WTC11 (cell line): ENCODE results near the gene KRT79. TPM values are rescaled to one million over a fixed set of nuclear protein-coding genes. Genes with fewer than 3 reads are reported as not detected.

Experiments used
- ATAC-seq: fragments of 200-7000 bp; cut with Tn5 transposase; 2 replicates; pipeline ENCODE4 v1.10.0; 2021; ENCODE audit warnings: mild to moderate bottlenecking, moderate library complexity
- CTCF ChIA-PET: fragments of 300-600 bp; sonication (Branson Sonifier 250); formaldehyde crosslinking; loops from one replicate; lab custom pipeline; 2021; ENCODE audit warnings: antibody characterized with exemption; lab: Charles Lee
- POLR2A ChIA-PET: fragments of 350-600 bp; sonication (Branson Sonifier 250); formaldehyde crosslinking; loops from one replicate; lab custom pipeline; 2021; ENCODE audit warnings: antibody characterized with exemption; lab: Charles Lee
- DNase-seq: peaks from one replicate; pipeline ENCODE4 v3.0.0; 2021; ENCODE audit warnings: low spot score
- H3K27ac Mint-ChIP-seq: 2 replicates; pipeline ENCODE4 v1.8.0; 2021; ENCODE audit warnings: mixed read lengths
- H3K27me3 Mint-ChIP-seq: 2 replicates; pipeline ENCODE4 v1.8.0; 2021; ENCODE audit warnings: low read depth, mild to moderate bottlenecking, moderate library complexity, mixed read lengths
- H3K36me3 Mint-ChIP-seq: 2 replicates; pipeline ENCODE4 v1.8.0; 2021; ENCODE audit warnings: mixed read lengths
- H3K4me1 Mint-ChIP-seq: 2 replicates; pipeline ENCODE4 v1.8.0; 2022; ENCODE audit warnings: mixed read lengths
- H3K4me3 Mint-ChIP-seq: 2 replicates; pipeline ENCODE4 v1.8.0; 2021; ENCODE audit warnings: mild to moderate bottlenecking, moderate library complexity, mixed read lengths
- H3K9me3 Mint-ChIP-seq: 2 replicates; pipeline ENCODE4 v1.8.0; 2021; ENCODE audit warnings: mixed read lengths
- AR ChIP-seq: fragments of 250-450 bp; sonication (Bioruptor Pico); IDR thresholded peaks from 2 replicates; pipeline ENCODE4 v1.9.0; 2021; ENCODE audit warnings: mild to moderate bottlenecking
- ARID4B ChIP-seq: sonication (generic); formaldehyde crosslinking; IDR thresholded peaks from 2 replicates; pipeline ENCODE4 v1.8.0; 2023; ENCODE audit warnings: missing genetic modification reagents, mild to moderate bottlenecking, borderline replicate concordance
- CDX4 ChIP-seq: fragments of 250-450 bp; sonication (Bioruptor Pico); IDR thresholded peaks from 2 replicates; pipeline ENCODE4 v1.9.0; 2021; ENCODE audit warnings: moderate library complexity, mild to moderate bottlenecking, inconsistent platforms, borderline replicate concordance
- CTCF ChIP-seq: fragments of 200-600 bp; IDR thresholded peaks from 2 replicates; pipeline ENCODE4 v1.8.0; 2022; ENCODE audit warnings: antibody characterized with exemption
- GTF2I ChIP-seq: fragments of 250-450 bp; sonication (Bioruptor Pico); conservative IDR thresholded peaks from 2 replicates; pipeline ENCODE4 v1.4.0; 2021; ENCODE audit warnings: mild to moderate bottlenecking
- HMGA2 ChIP-seq: fragments of 250-450 bp; sonication (Bioruptor Pico); IDR thresholded peaks from 2 replicates; pipeline ENCODE4 v1.4.0; 2021; ENCODE audit warnings: mild to moderate bottlenecking, moderate library complexity
- KAT7 ChIP-seq: sonication (generic); formaldehyde crosslinking; IDR thresholded peaks from 2 replicates; pipeline ENCODE4 v1.8.1; 2023; ENCODE audit warnings: missing genetic modification reagents, mild to moderate bottlenecking, borderline replicate concordance
- MYBL2 ChIP-seq: sonication (generic); formaldehyde crosslinking; IDR thresholded peaks from 2 replicates; pipeline ENCODE4 v1.8.1; 2023; ENCODE audit warnings: mild to moderate bottlenecking, moderate library complexity, missing genetic modification reagents
- NFATC4 ChIP-seq: fragments of 250-450 bp; sonication (Bioruptor Pico); IDR thresholded peaks from 2 replicates; pipeline ENCODE4 v1.9.0; 2021; ENCODE audit warnings: mild to moderate bottlenecking
- NFYB ChIP-seq: sonication (generic); formaldehyde crosslinking; conservative IDR thresholded peaks from 2 replicates; pipeline ENCODE4 v1.8.0; 2022; ENCODE audit warnings: low read depth, missing genetic modification reagents
- SMAD4 ChIP-seq: sonication (generic); formaldehyde crosslinking; IDR thresholded peaks from 2 replicates; pipeline ENCODE4 v1.8.0; 2022; ENCODE audit warnings: mild to moderate bottlenecking, missing genetic modification reagents
- SOX15 ChIP-seq: fragments of 250-450 bp; sonication (Bioruptor Pico); IDR thresholded peaks from 2 replicates; pipeline ENCODE4 v1.9.0; 2021; ENCODE audit warnings: mild to moderate bottlenecking
- TP53 ChIP-seq: sonication (generic); formaldehyde crosslinking; IDR thresholded peaks from 2 replicates; pipeline ENCODE4 v1.8.1; 2023; ENCODE audit warnings: mild to moderate bottlenecking, missing genetic modification reagents
- USF1 ChIP-seq: sonication (generic); formaldehyde crosslinking; IDR thresholded peaks from 2 replicates; pipeline ENCODE4 v1.8.0; 2022; ENCODE audit warnings: mild to moderate bottlenecking, missing genetic modification reagents
- ZNF121 ChIP-seq: sonication (generic); formaldehyde crosslinking; IDR thresholded peaks from 2 replicates; pipeline ENCODE4 v1.8.0; 2023; ENCODE audit warnings: missing genetic modification reagents
- ZNF232 ChIP-seq: sonication (generic); formaldehyde crosslinking; IDR thresholded peaks from 2 replicates; pipeline ENCODE4 v1.8.0; 2022; ENCODE audit warnings: mild to moderate bottlenecking, missing genetic modification reagents
- ZNF263 ChIP-seq: sonication (generic); formaldehyde crosslinking; IDR thresholded peaks from 2 replicates; pipeline ENCODE4 v1.8.1; 2022; ENCODE audit warnings: low read depth, mild to moderate bottlenecking, moderate library complexity, missing genetic modification reagents
- ZNF281 ChIP-seq: sonication (generic); formaldehyde crosslinking; IDR thresholded peaks from 2 replicates; pipeline ENCODE4 v1.8.0; 2023; ENCODE audit warnings: mild to moderate bottlenecking, missing genetic modification reagents
- ZNF396 ChIP-seq: fragments of 250-450 bp; sonication (Bioruptor Pico); IDR thresholded peaks from 2 replicates; pipeline ENCODE4 v1.8.0; 2021; ENCODE audit warnings: mild to moderate bottlenecking, moderate library complexity, borderline replicate concordance
- ZNF416 ChIP-seq: fragments of 250-450 bp; sonication (Bioruptor Pico); IDR thresholded peaks from 2 replicates; pipeline ENCODE4 v1.9.0; 2021; ENCODE audit warnings: mild to moderate bottlenecking, inconsistent platforms
- total RNA-seq: library from RNA; stranded (reverse); gene quantifications from 3 replicates; pipeline ENCODE4 v1.2.3, GENCODE V29; 2021

KRT79 gene
- total RNA-seq, 1 experiment from 2014 or later, result not detected

- no peak for TF ChIP-seq ARID4B (CRISPR knock-in tag)
- no peak for TF ChIP-seq ZNF121 (CRISPR knock-in tag)
- no peak for TF ChIP-seq ZNF232 (CRISPR knock-in tag)
- no peak for TF ChIP-seq MYBL2 (CRISPR knock-in tag)
- no peak for TF ChIP-seq TP53
- no peak for TF ChIP-seq SMAD4 (CRISPR knock-in tag)
These were observed 17.0 kb downstream of the KRT79 start (continued) for GRCh38 chr12:52817003-52817698.

- POLR2A ChIA-PET, result no interaction called here
- Mint-ChIP-seq H3K4me1 (no peaks in the 10 kb centered on the region), H3K27ac (no peak overlapping the region), H3K27me3 (no peaks in the 10 kb centered on the region), H3K36me3 (no peaks in the 10 kb centered on the region), H3K4me3 (no peak overlapping the region), H3K9me3 (no peaks in the 10 kb centered on the region)
- ATAC-seq (no peak), DNase-seq (no peak)
- CTCF ChIA-PET, result interaction anchor here (0.6 to 0.9 kb wide), 2 partner anchors 17 to 64 kb away, joined by 3 to 4 read pairs; no protein-coding TSS in a partner anchor
- TF ChIP-seq HMGA2 (no peak), ZNF396 (CRISPR knock-in tag) (no peak), ZNF263 (CRISPR knock-in tag) (no peak), CDX4 (no peak), NFATC4 (CRISPR knock-in tag) (no peak), CTCF (no peak), GTF2I (no peak), AR (no peak), SMAD4 (CRISPR knock-in tag) (no peak), KAT7 (CRISPR knock-in tag) (no peak), ZNF416 (no peak), SOX15 (no peak), NFYB (CRISPR knock-in tag) (no peak), USF1 (CRISPR knock-in tag) (no peak), ZNF281 (CRISPR knock-in tag) (no peak)
These were observed 18.2 kb downstream of the KRT79 start for GRCh38 chr12:52815676-52816588.
